AG09309 (cell line): ENCODE data around the gene GNG3.

Experiments
- DNase-seq: peaks from one replicate; pipeline ENCODE4 v3.0.0-alpha.2; 2010; ENCODE audit warnings: low read depth
- H3K4me3 ChIP-seq: 2 replicates; pipeline ENCODE4 v1.5.1; 2011; ENCODE audit warnings: mild to moderate bottlenecking, low read depth, low read length, moderate library complexity; ENCODE audit not compliant: control insufficient read depth
- TF ChIP-seq, protein P1 (sequence below): IDR thresholded peaks from 2 replicates; pipeline ENCODE4 v1.5.1; 2011; ENCODE audit warnings: mild to moderate bottlenecking, low read depth, low read length, inconsistent platforms; ENCODE audit not compliant: insufficient read depth, control insufficient read depth; ENCODE audit errors: missing control alignments

The GNG3 gene

GRCh38 chr11:62712276-62712812, 4.9 kb downstream of the GNG3 start:
- TF ChIP-seq, protein P1, sequence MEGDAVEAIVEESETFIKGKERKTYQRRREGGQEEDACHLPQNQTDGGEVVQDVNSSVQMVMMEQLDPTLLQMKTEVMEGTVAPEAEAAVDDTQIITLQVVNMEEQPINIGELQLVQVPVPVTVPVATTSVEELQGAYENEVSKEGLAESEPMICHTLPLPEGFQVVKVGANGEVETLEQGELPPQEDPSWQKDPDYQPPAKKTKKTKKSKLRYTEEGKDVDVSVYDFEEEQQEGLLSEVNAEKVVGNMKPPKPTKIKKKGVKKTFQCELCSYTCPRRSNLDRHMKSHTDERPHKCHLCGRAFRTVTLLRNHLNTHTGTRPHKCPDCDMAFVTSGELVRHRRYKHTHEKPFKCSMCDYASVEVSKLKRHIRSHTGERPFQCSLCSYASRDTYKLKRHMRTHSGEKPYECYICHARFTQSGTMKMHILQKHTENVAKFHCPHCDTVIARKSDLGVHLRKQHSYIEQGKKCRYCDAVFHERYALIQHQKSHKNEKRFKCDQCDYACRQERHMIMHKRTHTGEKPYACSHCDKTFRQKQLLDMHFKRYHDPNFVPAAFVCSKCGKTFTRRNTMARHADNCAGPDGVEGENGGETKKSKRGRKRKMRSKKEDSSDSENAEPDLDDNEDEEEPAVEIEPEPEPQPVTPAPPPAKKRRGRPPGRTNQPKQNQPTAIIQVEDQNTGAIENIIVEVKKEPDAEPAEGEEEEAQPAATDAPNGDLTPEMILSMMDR, result no peak
- no peak for DNase-seq
- H3K4me3 ChIP-seq, result no peak overlapping the region

GRCh38 chr11:62712861-62713260, 5.4 kb downstream of the GNG3 start:
- H3K4me3 ChIP-seq, result no peak overlapping the region
- TF ChIP-seq, protein P1, result no peak

GRCh38 chr11:62713343-62713742, 5.9 kb downstream of the GNG3 start:
- TF ChIP-seq, protein P1, result no peak
- no peak overlapping the region for H3K4me3 ChIP-seq
- DNase-seq, result no peak

More at GRCh38 chr11:62712861-62713260, 5.4 kb downstream of the GNG3 start:
- no peak for DNase-seq

GRCh38 chr11:62715150-62716130, 8.0 kb downstream of the GNG3 start:
- no peak overlapping the region for H3K4me3 ChIP-seq
- TF ChIP-seq, protein P1, result no peak
- DNase-seq, result no peak

DNA sequence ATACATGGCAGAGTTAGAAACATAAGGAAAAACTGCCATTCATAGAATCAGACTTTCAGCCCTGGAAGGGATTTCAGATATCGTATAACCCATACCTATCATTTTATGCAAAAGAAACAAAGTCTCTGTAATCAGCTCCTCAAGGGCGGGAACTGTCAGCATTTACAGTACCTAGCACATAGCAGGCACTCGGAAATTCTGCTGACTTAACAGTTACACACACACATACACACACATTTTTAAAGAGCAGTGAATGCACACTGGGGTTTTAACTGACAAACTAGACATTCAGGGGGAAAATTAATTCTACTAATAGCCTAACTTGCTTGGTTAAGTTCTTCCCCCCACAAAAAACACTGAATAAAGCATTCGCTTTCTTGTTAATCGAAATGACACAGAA, 8.7 kb downstream of the GNG3 start:
- DNase-seq, result no peak
- TF ChIP-seq, protein P1, result no peak

GRCh38 chr11:62716816-62717215, 9.3 kb downstream of the GNG3 start:
- no peak for DNase-seq
- TF ChIP-seq, protein P1, result no peak
- no peak overlapping the region for H3K4me3 ChIP-seq

More for the DNA sequence above, 8.7 kb downstream of the GNG3 start:
- H3K4me3 ChIP-seq, result no peak overlapping the region
